Kidney (tissue), 14 donors: ENCODE results near the gene CALR. TPM values are rescaled to one million over a fixed set of nuclear protein-coding genes. Genes with fewer than 3 reads are reported as not detected.
"Not testable (repeated sequence)": the region's sequence is repeated elsewhere in the genome, so short reads cannot be mapped to it uniquely, and the experiment has no call there.

Source experiments
- DNase-seq, 5 donors: peaks; one replicate each; pipeline ENCODE4 v3.0.0-alpha.2; 2013 to 2020
- FAIRE-seq: peaks from 2 replicates; lab custom pipeline; 2012; peaks lifted over from hg19 to GRCh38; lab: Jason Lieb, UNC
- H3K27ac ChIP-seq, 2 donors: one replicate each; pipeline ENCODE4 v1.7.0; 2013; ENCODE audit warnings: low read depth in 2 of 2, low read length in 2 of 2, inconsistent platforms in 1 of 2
- H3K27me3 ChIP-seq: one replicate; pipeline ENCODE4 v1.7.1; 2013; ENCODE audit warnings: low read length, inconsistent platforms; ENCODE audit not compliant: control insufficient read depth, insufficient read depth
- H3K36me3 ChIP-seq, 3 donors: one replicate each; pipeline versions ENCODE4 v1.7.0 to v1.7.1; 2013; ENCODE audit warnings: low read length in 3 of 3, control low read depth in 1 of 3, inconsistent platforms in 1 of 3; ENCODE audit not compliant: insufficient read depth in 3 of 3, control insufficient read depth in 2 of 3
- H3K4me1 ChIP-seq, 3 donors: one replicate each; pipeline versions ENCODE4 v1.7.0 to v1.7.1; 2013; ENCODE audit warnings: low read length in 3 of 3, inconsistent platforms in 1 of 3, low read depth in 1 of 3; ENCODE audit not compliant: control insufficient read depth in 2 of 3, insufficient read depth in 2 of 3
- H3K4me3 ChIP-seq, 3 donors: one replicate each; pipeline versions ENCODE4 v1.7.0 to v1.8.1; 2013; ENCODE audit warnings: low read length in 3 of 3, control low read depth in 1 of 3, inconsistent platforms in 1 of 3
- H3K9ac ChIP-seq, 3 donors: one replicate each; pipeline versions ENCODE4 v1.7.0 to v1.7.1; 2013; ENCODE audit warnings: low read length in 3 of 3, control low read depth in 1 of 3, inconsistent platforms in 1 of 3
- H3K9me3 ChIP-seq, 3 donors: one replicate each; pipeline versions ENCODE4 v1.7.0 to v1.7.1; 2013; ENCODE audit warnings: low read length in 3 of 3, control low read depth in 1 of 3, inconsistent platforms in 1 of 3; ENCODE audit not compliant: control insufficient read depth in 2 of 3, insufficient read depth in 1 of 3
- intact Hi-C: fragments of 100-400 bp; cut with DNase I; formaldehyde crosslinking; loops from one replicate; pipeline ENCODE4 v1.11.1; 2022
- polyA plus RNA-seq: library from polyadenylated mRNA; stranded (reverse); fragments of 350-450 nt; fragmentation: Illumina TruSeq; extraction: RNeasy Lipid Tissue Mini Kit (QIAGEN cat#74804); gene quantifications from one replicate; pipeline ENCODE4 v1.2.3, GENCODE V29; 2014; ENCODE audit warnings: low read depth, low replicate concordance; ENCODE audit not compliant: insufficient read depth
- total RNA-seq: library from RNA; stranded (reverse); fragmentation: NEBNext Ultra II Directional; extraction: Animal tissue kit (Norgen Biotek cat#: 25700); gene quantifications from one replicate; pipeline ENCODE4 v1.2.1, GENCODE V29; 2021
- TF ChIP-seq, protein P1 (sequence below): IDR thresholded peaks from 3 replicates; pipeline ENCODE4 v1.5.1; 2012; ENCODE audit warnings: mild to moderate bottlenecking, moderate library complexity, borderline replicate concordance; ENCODE audit not compliant: insufficient read depth; ENCODE audit errors: extremely low read depth
- donor health status: control.
- donor health status: control.
- donor health status: control.
- donor health status: control.
- donor health status: control.
- donor health status: DM: yes; HTN: yes; CAD: no.
- donor health status: Normal renal cell carcinoma (clear cell type).

Gene CALR
- total and polyA plus RNA-seq, 2 donors from 2014 or later = 1,037 to 1,087 TPM

DNA sequence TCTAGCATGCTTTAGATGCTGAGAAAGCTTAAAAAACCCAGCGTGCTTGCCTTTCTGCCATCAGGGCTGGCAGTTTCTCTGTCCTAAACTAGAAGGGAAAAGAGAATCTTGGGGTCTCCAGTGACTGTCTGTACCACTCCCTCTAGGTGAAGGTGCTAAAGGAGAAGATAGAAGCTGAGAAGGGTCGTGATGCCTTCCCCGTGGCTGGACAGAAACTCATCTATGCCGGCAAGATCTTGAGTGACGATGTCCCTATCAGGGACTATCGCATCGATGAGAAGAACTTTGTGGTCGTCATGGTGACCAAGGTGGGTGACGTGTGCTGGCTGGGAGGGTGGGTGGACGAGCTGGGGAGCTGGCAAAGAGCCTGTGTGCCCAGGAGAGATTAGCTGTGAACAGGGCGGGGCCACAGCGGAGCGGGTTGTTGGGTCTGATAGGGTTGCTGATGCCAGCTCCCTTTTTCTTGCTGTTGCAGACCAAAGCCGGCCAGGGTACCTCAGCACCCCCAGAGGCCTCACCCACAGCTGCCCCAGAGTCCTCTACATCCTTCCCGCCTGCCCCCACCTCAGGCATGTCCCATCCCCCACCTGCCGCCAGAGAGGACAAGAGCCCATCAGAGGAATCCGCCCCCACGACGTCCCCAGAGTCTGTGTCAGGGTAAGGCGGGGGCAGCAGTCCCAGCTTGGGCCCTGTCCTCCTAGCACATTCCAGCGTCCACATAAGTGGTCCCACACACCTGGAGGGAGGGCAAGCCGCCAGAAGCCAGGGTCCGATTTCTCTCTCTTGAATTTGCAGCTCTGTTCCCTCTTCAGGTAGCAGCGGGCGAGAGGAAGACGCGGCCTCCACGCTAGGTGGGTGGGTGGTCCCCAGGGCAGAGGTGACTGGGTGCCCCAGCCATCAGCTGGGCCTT, 9.5 kb downstream of the CALR start:
- H3K9ac ChIP-seq = no peak overlapping the region
- H3K4me1 ChIP-seq = peaks cover 0 to 21% (median 12%) of the 10 kb centered on the region in 3 donors
- TF ChIP-seq, protein P1, sequence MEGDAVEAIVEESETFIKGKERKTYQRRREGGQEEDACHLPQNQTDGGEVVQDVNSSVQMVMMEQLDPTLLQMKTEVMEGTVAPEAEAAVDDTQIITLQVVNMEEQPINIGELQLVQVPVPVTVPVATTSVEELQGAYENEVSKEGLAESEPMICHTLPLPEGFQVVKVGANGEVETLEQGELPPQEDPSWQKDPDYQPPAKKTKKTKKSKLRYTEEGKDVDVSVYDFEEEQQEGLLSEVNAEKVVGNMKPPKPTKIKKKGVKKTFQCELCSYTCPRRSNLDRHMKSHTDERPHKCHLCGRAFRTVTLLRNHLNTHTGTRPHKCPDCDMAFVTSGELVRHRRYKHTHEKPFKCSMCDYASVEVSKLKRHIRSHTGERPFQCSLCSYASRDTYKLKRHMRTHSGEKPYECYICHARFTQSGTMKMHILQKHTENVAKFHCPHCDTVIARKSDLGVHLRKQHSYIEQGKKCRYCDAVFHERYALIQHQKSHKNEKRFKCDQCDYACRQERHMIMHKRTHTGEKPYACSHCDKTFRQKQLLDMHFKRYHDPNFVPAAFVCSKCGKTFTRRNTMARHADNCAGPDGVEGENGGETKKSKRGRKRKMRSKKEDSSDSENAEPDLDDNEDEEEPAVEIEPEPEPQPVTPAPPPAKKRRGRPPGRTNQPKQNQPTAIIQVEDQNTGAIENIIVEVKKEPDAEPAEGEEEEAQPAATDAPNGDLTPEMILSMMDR = no peak
- peak in 2 of 5 donors; percentile 61 to 77 for DNase-seq
- no peaks in the 10 kb centered on the region for H3K9me3 ChIP-seq
- no peak for FAIRE-seq
- peaks cover 11 to 34% (median 31%) of the 10 kb centered on the region in 3 donors for H3K36me3 ChIP-seq
- no peak overlapping the region for H3K4me3 ChIP-seq
- H3K27me3 ChIP-seq = no peaks in the 10 kb centered on the region
- intact Hi-C loops = no loop called here
- no peak overlapping the region for H3K27ac ChIP-seq

DNA sequence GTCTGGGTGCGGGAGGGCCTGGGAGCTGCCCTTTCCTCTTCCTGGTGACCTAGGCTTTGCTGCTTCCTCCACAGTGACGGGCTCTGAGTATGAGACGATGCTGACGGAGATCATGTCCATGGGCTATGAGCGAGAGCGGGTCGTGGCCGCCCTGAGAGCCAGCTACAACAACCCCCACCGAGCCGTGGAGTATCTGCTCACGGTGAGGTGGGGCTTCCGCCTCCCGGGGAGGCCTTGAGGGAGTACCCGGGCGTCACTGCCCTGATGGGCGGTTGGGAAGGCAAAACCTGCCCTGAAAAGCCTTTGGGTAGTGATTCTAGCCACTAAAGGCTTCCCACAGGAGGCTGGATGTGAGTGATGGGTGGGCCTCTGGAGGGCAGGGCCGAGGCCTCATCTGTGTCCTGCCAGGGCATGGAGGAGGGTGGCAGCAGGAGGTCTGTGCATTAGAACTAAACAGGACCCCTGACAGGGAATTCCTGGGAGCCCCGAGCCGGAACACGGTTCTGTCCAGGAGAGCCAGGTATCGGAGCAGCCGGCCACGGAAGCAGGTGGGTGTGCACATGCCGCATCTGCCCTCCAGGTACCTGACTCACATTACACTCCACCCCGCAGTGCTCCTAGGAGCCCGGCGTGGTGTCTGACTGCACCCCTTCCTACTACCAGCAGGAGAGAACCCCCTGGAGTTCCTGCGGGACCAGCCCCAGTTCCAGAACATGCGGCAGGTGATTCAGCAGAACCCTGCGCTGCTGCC, 10.4 kb downstream of the CALR start:
- intact Hi-C loops = no loop called here
- FAIRE-seq (no peak), DNase-seq (peak in 2 of 5 donors; percentile 49 to 75)
- Histone ChIP-seq H3K4me3 (no peak overlapping the region), H3K27me3 (no peaks in the 10 kb centered on the region), H3K4me1 (peaks cover 0 to 14% (median 6%) of the 10 kb centered on the region in 3 donors), H3K36me3 (peaks cover 8 to 28% (median 27%) of the 10 kb centered on the region in 3 donors), H3K27ac (no peak overlapping the region), H3K9me3 (no peaks in the 10 kb centered on the region), H3K9ac (no peak overlapping the region)
- TF ChIP-seq, protein P1 = no peak

DNA sequence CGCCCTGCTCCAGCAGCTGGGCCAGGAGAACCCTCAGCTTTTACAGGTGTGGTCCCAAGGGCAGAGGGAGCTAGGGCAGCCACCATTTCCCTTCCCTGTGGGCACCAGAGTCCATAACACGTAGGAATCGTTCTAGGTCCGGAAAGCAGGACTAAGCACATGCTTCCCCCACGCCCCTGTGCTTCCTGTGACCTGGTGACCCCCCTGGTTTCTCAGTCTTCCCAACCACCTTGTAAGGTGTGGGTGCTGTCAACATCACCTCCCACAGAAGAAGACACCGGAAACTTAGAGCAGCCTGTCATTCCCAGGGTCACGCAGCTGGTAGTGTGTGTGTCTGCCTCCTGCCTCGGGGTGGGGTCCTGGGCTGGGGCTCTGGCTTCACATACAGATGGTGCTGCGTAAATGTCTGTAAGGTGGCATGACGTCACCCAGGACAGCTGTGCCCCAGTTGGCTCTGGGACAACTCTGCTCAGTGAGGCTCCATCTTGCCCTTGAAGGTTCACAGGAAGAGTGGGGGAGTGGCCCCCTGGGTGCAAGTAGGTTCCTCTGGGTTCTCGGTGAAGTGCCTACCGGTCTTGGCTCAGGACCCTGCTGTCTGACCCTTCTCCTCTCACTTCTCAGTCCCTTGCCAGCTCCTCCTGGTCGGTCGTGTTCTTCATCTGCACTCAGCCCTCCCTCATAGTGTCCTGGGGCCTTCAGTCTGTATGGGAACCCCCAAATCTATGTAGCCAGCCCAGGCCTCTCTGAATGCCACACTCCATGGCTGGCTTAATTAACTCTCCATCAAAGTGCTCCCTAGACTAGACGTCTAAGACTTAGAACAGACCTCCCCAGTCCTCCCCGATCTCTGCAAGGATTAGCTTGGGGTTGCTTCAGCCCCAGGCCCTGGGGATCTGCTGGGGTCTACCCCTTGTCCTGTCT, 11.2 kb downstream of the CALR start:
- peaks cover 5 to 34% (median 25%) of the 10 kb centered on the region in 3 donors for H3K36me3 ChIP-seq
- TF ChIP-seq, protein P1 = no peak
- H3K27ac ChIP-seq = no peak overlapping the region
- H3K4me3 ChIP-seq = no peak overlapping the region
- H3K27me3 ChIP-seq = no peaks in the 10 kb centered on the region
- FAIRE-seq (no peak), DNase-seq (no peak)
- no peaks in the 10 kb centered on the region for H3K9me3 ChIP-seq
- H3K4me1 ChIP-seq = peaks cover 0 to 14% (median 6%) of the 10 kb centered on the region in 3 donors
- intact Hi-C loops = no loop called here
- H3K9ac ChIP-seq = no peak overlapping the region

DNA sequence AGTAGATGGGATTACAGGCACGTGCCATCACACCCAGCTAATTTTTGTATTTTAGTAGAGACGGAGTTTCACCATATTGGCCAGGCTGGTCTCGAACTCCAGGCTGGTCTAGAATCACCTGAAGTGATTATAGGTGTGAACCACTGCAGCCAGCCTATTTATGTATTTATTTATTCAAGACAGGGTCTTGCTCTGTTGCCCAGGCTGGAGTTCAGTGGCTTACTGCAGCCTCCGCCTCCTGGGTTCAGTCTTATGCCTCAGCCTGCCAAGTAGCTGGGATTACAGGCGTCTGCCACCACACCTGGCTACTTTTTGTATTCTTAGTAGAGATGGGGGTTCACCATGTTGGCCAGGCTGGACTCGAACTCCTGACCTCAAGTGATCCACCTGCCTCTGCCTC, 13.6 kb downstream of the CALR start:
- H3K9ac ChIP-seq, DNase-seq, H3K27ac ChIP-seq, FAIRE-seq, H3K4me3 ChIP-seq, H3K27me3 ChIP-seq, intact Hi-C loops, H3K9me3 ChIP-seq: not testable (repeated sequence)
- H3K36me3 ChIP-seq = peaks cover 5 to 36% (median 24%) of the 10 kb centered on the region in 3 donors
- H3K4me1 ChIP-seq = peaks cover 0 to 16% (median 0%) of the 10 kb centered on the region in 3 donors
